ENCODE data around the gene FRAS1.
"Not testable (repeated sequence)": the region's sequence is repeated elsewhere in the genome, so short reads cannot be mapped to it uniquely, and the experiment has no call there.

FRAS1 gene

DNA sequence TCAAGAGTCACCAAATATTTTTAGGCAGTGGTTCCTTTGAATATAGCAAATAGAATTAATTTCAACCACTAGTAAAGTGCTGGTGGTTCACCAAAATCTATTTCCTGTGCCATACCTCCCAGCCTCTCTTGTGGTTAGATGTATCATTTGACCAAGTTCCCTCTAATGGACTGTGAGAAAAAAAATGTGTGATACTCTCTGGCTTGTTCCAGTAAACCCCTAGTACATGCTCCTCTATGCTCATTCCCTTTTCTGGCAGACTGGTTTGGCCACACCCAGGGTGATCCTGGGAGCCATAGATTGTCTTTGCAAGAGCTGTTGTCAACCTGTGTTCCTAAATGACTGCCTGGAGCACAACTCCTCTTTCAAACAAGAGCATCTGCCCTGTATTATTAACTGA lies 109.5 kb downstream of the FRAS1 start:
- DNase-seq (ENCODE audit: low read depth in 2 of 2), result no peak

DNA sequence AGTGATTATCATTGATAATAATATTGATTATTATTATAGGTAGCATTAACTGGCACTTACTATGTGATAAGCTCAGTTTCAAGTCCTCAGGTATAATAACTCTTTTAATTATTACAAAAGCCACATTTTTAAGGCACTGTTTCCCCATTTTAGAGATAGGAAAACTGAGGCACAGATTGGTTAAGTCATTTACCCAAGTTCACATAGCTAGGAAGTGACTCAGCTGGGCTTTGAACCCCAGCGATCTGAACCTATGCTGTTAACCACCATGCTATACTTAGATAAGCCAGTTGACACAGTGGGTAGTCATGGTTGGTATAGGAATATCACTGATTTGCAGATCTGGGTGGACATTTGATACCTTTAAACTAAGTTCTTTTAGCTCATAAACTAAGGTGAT lies 110.4 kb downstream of the FRAS1 start:
- no peak for DNase-seq (ENCODE audit: low read depth in 2 of 2)

GRCh38 chr4:78168029-78168428 lies 110.9 kb downstream of the FRAS1 start:
- no peak for DNase-seq (ENCODE audit: low read depth in 2 of 2)

GRCh38 chr4:78169728-78170127 lies 112.6 kb downstream of the FRAS1 start:
- no peak for DNase-seq (ENCODE audit: low read depth in 2 of 2)

- DNase-seq (ENCODE audit: low read depth in 2 of 2), result no peak
Observed at GRCh38 chr4:78171482-78171881, 114.4 kb downstream of the FRAS1 start.

DNA sequence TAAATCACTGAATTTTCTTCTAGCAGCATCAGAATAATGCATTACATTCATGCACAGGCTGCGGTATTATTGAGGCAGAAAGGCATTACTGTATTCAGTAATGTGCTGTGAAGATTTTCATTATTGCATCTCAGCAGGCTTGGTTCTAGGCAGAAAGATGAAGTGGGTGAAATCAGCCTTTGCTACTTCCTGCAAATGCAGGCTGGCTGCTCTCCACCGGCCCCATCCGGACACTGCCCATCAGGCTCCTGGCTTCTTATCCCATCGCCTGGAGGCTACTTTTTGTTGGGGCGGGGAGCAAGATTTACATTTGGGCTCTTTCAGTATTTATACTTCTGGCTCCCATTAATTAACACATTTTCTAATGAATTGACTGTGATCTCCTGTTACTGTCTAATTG lies 117.8 kb downstream of the FRAS1 start:
- DNase-seq (ENCODE audit: low read depth in 2 of 2), result no peak

- no peak for DNase-seq (ENCODE audit: low read depth in 2 of 2)
Observed at GRCh38 chr4:78179196-78179595, 122.1 kb downstream of the FRAS1 start.

GRCh38 chr4:78181681-78182234 lies 124.6 kb downstream of the FRAS1 start:
- not testable (repeated sequence) for DNase-seq (ENCODE audit: low read depth in 2 of 2)

- DNase-seq (ENCODE audit: low read depth in 2 of 2), result no peak
Observed at GRCh38 chr4:78184584-78184983, 127.5 kb downstream of the FRAS1 start.

GRCh38 chr4:78185117-78185516 lies 128.0 kb downstream of the FRAS1 start:
- no peak for DNase-seq (ENCODE audit: low read depth in 2 of 2)

DNA sequence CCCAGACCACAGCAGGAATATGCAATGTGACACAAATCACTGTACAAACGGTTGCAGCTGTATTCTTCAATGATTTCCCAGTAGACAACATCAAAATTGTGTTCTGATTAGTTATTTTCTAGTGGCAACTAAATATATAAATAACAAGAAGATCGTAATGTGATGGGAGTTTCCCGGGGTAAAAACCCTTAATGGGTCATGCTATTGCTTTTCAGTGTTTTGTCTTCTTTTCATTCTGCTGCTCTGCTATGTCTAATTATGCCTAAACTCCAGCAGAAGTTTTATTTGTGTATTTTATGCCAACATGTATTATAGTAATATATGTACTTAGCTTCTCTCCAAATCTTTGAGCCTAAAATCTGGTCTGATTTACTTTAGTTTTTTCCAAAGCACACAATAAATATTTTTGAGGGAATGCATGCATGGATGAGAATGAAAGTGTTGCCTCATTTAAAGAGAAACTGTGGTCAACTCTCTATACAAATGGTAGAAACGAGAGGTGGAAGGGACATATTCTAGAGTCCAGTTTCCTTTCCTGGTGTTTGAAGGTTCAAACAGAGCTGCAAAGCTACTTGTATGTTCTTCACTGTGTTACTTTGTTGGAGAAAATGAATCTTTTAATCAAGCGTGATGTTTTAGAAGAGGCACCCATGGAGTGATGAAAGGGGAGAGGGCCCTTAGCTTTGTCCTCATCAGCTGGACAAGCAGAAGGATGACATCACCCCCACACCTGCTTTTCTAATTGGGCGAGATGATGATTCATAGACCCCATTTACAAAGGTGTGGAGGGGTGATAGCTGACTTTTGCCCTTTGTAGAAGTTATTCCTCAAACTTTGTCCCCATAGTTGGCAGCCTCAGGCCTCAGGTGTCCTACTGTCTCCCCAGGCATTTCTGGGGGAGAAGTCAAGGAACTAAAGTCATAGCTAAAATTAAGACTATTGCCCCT lies 129.7 kb downstream of the FRAS1 start:
- no peak for DNase-seq (ENCODE audit: low read depth in 2 of 2)

DNA sequence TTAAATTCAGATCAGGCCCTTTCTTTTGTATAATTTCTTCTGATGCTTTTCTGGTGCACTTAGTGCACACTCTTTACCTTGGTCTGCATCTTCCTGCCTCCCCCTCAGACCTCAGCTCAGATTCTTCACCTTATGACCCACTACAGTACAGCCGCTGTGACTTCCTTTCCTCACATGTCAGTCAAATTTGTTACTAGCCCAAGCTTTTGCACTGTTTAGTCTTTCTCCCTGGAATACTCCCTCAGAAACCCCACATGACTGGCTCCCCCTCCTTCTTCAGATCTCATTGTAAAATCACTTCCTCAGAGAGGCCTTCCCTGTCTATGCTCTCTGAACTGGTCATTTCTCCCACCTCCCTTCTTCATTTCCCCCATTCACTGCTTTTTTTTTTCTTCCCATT lies 132.9 kb downstream of the FRAS1 start:
- no peak for DNase-seq (ENCODE audit: low read depth in 2 of 2)

DNA sequence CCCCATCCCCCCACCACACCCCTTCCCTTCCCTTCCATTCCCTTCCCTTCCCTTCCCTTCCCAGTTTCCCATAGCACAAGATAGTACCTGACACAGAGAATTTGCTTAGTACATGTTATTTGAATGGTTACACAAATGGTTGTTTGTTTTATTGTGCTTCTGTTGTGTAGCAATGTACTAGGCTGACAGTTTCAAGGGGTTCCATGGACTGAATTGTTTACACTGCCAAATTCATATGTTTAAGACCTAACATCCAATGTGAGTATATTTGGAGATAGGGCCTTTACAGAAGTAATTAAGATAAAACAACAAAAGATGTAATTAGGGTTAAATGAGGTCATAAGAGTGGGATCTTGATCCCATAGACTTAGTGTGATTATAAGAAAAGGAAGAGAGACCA lies 133.5 kb downstream of the FRAS1 start:
- DNase-seq (ENCODE audit: low read depth in 2 of 2), result no peak

DNA sequence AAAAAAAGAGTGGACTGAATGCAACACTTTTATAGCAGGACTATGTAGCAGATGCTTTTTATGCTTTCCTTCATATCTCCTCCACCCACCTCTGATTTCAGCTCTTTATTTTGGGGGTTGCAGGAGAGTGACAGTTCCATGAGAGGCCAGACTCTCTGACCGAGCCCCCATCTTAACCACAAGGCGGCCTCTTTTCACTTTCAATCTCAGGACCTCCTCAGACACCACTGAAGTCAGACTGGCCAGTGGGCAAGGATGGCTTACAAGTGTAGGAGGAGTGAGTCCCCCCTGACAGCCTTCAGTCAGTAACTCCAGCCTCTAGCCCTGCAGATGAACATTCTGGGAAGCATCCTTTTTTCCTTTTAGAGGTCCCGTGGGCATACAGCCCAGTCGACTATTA lies 140.8 kb downstream of the FRAS1 start:
- no peak for DNase-seq (ENCODE audit: low read depth in 2 of 2)

- no peak for DNase-seq (ENCODE audit: low read depth in 2 of 2)
Observed at GRCh38 chr4:78199984-78200383, 142.9 kb downstream of the FRAS1 start.

- no peak for DNase-seq (ENCODE audit: low read depth in 2 of 2)
Observed at GRCh38 chr4:78200949-78201348, 143.8 kb downstream of the FRAS1 start.

DNA sequence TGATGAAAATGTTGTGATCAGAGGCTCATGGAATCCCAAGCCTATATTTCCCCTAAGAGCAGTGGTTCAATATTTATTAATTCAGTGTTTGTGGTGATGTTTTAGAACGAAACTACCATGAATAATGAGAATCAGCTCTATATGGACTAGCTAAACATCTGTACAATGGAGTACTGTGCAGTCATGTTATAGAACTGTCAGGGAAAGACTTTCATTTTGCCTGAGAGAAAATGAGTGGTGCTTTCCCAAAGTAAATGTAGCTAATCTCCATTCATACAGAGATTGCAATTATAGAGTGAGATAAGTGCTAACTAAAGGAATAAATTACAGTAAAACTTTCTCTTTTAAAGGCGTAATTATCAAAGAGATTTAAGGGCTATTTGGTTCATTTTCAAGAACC lies 147.1 kb downstream of the FRAS1 start:
- DNase-seq (ENCODE audit: low read depth in 2 of 2), result no peak

DNA sequence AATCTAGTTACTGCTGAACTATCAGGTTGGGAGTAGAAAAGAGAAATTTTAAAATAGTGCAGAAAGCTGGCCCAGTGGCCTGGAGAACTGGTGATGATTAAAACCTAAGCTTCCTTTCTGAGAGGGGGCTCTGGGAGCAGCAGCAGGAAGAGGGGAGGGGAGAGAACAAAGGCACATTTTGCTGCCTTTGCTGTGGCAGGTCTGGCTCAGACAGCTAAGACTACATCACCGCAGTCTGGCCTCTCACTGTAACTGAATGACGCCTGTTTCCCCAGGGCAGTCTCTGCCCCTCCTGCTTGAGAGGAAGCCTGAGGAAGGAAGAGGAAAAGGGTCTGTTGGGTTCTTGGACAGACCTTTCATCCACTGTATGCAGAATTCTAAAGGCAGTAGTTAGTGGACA lies 148.5 kb downstream of the FRAS1 start:
- DNase-seq (ENCODE audit: low read depth in 2 of 2), result no peak

GRCh38 chr4:78207541-78207940 lies 150.4 kb downstream of the FRAS1 start:
- no peak for DNase-seq (ENCODE audit: low read depth in 2 of 2)

- DNase-seq (ENCODE audit: low read depth in 2 of 2), result no peak
Observed at GRCh38 chr4:78207951-78208350, 150.8 kb downstream of the FRAS1 start.

GRCh38 chr4:78208896-78209295 lies 151.8 kb downstream of the FRAS1 start:
- not testable (repeated sequence) for DNase-seq (ENCODE audit: low read depth in 2 of 2)

DNA sequence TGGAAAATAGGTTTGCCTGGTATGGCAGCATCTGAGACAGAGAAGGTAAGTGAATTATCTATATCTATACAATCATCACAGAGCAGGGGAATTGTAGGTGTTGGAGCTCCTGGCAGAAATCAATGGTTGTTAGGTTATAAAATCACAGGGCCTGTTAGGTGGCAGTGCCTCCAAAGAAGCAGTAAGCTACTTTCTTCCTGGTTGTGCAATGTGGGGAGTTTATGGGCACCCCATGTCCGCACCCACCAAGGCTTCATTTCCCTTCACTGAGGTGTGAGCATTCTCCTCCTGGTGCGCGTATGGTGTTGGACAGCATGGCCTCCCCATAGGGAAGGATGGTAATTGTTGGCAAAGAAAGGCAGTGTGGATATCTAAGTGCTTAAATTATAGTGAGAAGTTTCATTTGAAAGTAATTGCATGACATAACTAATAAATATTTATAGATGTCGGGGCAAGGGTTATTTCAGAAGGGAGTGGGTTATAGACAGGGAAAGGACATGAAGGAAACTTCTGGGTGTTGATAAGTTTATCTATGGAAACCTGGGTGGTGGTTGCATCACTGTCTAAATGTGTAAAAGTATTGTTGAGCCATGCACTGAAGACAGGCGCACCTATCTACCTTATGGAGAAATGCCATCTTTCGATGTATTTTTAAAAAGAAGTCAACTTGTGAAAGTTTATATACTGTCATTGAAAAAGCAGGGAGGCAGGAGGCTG lies 153.7 kb downstream of the FRAS1 start:
- DNase-seq (ENCODE audit: low read depth in 2 of 2), result no peak

- no peak for DNase-seq (ENCODE audit: low read depth in 2 of 2)
Observed at GRCh38 chr4:78213218-78213617, 156.1 kb downstream of the FRAS1 start.

Data from stimulated activated CD4-positive, alpha-beta T cell treated with anti-CD3 and anti-CD28 coated beads, Interleukin-15, amount 100 ng/mL, for 48 hours (primary cell).